Measurements from ENCODE around the gene SPNS2.

DNA sequence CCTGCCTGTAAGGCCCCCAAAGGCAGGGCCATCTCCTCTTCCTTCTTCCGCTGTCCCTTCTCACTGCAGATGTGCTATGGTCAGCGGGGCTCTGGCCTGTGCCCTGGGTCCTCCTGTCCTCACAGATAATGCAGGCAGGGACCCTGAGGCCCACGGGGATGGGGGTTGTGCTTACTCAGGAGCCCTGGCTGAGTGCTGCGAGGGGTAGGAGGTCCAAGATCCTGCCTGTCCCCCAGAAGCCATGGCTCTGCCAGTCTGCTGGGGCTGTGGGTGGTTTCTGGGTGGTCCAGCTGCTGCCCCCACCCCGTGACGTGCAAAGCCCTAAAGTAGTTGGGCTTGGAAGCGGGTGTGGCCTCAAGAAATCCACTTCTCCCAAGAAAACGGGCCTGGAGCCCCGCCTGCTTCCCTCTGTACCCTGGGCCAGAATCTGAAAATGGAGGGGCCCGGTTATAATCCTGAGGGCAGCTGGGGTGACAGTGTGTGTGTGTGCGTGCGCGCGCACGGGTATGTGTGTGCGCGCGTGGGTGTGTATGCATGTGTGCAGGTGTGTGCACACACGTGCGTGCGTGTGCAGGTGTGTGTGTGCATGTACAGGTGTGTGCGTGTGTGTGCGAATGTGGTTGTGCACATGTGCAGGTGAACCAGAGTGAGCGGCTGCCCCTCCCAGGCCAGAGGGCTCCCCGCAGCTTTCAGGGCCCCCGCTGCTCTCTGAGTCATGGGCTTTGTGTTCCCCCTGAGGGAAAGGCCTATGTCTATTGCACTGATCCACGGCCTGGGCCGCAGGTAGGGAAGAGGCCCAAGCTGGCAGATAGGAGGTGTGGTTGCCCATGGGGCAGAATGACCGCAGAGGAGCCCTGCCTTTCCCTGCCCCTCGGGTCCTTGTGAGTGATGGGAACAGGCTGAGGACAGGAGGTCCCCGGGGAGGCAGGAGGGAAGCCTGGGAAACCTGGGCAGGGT is 13.8 kb downstream of the SPNS2 start:
- TF ChIP-seq EP300 (IDR thresholded peaks at IDR 0.05), result no peak
- TF ChIP-seq, protein P1, sequence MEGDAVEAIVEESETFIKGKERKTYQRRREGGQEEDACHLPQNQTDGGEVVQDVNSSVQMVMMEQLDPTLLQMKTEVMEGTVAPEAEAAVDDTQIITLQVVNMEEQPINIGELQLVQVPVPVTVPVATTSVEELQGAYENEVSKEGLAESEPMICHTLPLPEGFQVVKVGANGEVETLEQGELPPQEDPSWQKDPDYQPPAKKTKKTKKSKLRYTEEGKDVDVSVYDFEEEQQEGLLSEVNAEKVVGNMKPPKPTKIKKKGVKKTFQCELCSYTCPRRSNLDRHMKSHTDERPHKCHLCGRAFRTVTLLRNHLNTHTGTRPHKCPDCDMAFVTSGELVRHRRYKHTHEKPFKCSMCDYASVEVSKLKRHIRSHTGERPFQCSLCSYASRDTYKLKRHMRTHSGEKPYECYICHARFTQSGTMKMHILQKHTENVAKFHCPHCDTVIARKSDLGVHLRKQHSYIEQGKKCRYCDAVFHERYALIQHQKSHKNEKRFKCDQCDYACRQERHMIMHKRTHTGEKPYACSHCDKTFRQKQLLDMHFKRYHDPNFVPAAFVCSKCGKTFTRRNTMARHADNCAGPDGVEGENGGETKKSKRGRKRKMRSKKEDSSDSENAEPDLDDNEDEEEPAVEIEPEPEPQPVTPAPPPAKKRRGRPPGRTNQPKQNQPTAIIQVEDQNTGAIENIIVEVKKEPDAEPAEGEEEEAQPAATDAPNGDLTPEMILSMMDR (IDR thresholded peaks at IDR 0.05), result no peak

Data from tibial nerve (tissue), 4 donors.